ENCODE measurements around the gene MAD2L2.

Gene MAD2L2

GRCh38 chr1:11684070-11684469 lies 3.1 kb upstream of the MAD2L2 start:
- DNase-seq (ENCODE audit: low read depth in 1 of 2, low spot score in 1 of 2) = no peak

GRCh38 chr1:11682799-11683198 lies 1.9 kb upstream of the MAD2L2 start:
- no peak for DNase-seq (ENCODE audit: low read depth in 1 of 2, low spot score in 1 of 2)

GRCh38 chr1:11682287-11682771 lies 1.4 kb upstream of the MAD2L2 start:
- no peak for DNase-seq (ENCODE audit: low read depth in 1 of 2, low spot score in 1 of 2)

- no peak for DNase-seq (ENCODE audit: low read depth in 1 of 2, low spot score in 1 of 2)
These were observed 478 bp downstream of the MAD2L2 start for GRCh38 chr1:11680270-11681070.

- DNase-seq (ENCODE audit: low read depth in 1 of 2, low spot score in 1 of 2) = no peak
These were observed 2.5 kb downstream of the MAD2L2 start for GRCh38 chr1:11678442-11678841.

GRCh38 chr1:11676386-11677103 lies 4.4 kb downstream of the MAD2L2 start:
- DNase-seq (ENCODE audit: low read depth in 1 of 2, low spot score in 1 of 2) = no peak

GRCh38 chr1:11675325-11675724 lies 5.6 kb downstream of the MAD2L2 start:
- DNase-seq (ENCODE audit: low read depth in 1 of 2, low spot score in 1 of 2) = no peak

GRCh38 chr1:11674488-11674887 lies 6.5 kb downstream of the MAD2L2 start:
- DNase-seq (ENCODE audit: low read depth in 1 of 2, low spot score in 1 of 2) = no peak

- DNase-seq (ENCODE audit: low read depth in 1 of 2, low spot score in 1 of 2) = no peak
These were observed 7.7 kb downstream of the MAD2L2 start for GRCh38 chr1:11673089-11673769.

GRCh38 chr1:11671544-11672286 lies 9.2 kb downstream of the MAD2L2 start:
- no peak for DNase-seq (ENCODE audit: low read depth in 1 of 2, low spot score in 1 of 2)

GRCh38 chr1:11671205-11671543 lies 9.8 kb downstream of the MAD2L2 start:
- no peak for DNase-seq (ENCODE audit: low read depth in 1 of 2, low spot score in 1 of 2)

GRCh38 chr1:11670747-11671146 lies 10.2 kb downstream of the MAD2L2 start:
- DNase-seq (ENCODE audit: low read depth in 1 of 2, low spot score in 1 of 2) = no peak

- DNase-seq (ENCODE audit: low read depth in 1 of 2, low spot score in 1 of 2) = no peak
These were observed 12.4 kb downstream of the MAD2L2 start for GRCh38 chr1:11668516-11668915.

GRCh38 chr1:11664336-11665065 lies 16.4 kb downstream of the MAD2L2 start:
- DNase-seq (ENCODE audit: low read depth in 1 of 2, low spot score in 1 of 2) = peak in 1 of 2 donors; percentile 31

- DNase-seq (ENCODE audit: low read depth in 1 of 2, low spot score in 1 of 2) = no peak
These were observed 19.8 kb downstream of the MAD2L2 start for GRCh38 chr1:11661103-11661502.

- no peak for DNase-seq (ENCODE audit: low read depth in 1 of 2, low spot score in 1 of 2)
These were observed 21.2 kb downstream of the MAD2L2 start for GRCh38 chr1:11659748-11660147.

- DNase-seq (ENCODE audit: low read depth in 1 of 2, low spot score in 1 of 2) = no peak
These were observed 22.4 kb downstream of the MAD2L2 start for GRCh38 chr1:11658542-11658941.

- no peak for DNase-seq (ENCODE audit: low read depth in 1 of 2, low spot score in 1 of 2)
These were observed 23.3 kb downstream of the MAD2L2 start for GRCh38 chr1:11657654-11658053.

- no peak for DNase-seq (ENCODE audit: low read depth in 1 of 2, low spot score in 1 of 2)
These were observed 25.8 kb downstream of the MAD2L2 start for GRCh38 chr1:11654939-11655808.

All from activated T-helper 1 cell treated with anti-CD3 and anti-CD28 coated beads, Interleukin-2, amount 50 U/mL, for 16 hours (primary cell).